Mesodermal cell (in vitro differentiated cells): ENCODE results near the gene WNK2.

Experiments used
- H3K27ac ChIP-seq: 2 replicates; pipeline ENCODE4 v1.7.0; 2013; ENCODE audit warnings: mild to moderate bottlenecking, low read depth, low read length, moderate library complexity; ENCODE audit not compliant: severe bottlenecking
- H3K36me3 ChIP-seq: 2 replicates; pipeline ENCODE4 v1.7.1; 2013; ENCODE audit warnings: mild to moderate bottlenecking, low read length, moderate library complexity; ENCODE audit not compliant: control insufficient read depth, insufficient read depth
- H3K4me1 ChIP-seq: one replicate; pipeline ENCODE4 v1.7.1; 2013; ENCODE audit warnings: mild to moderate bottlenecking, low read length; ENCODE audit not compliant: insufficient read depth, control insufficient read depth, poor library complexity, severe bottlenecking
- H3K4me3 ChIP-seq: 2 replicates; pipeline ENCODE4 v1.7.0; 2013; ENCODE audit warnings: low read length, control low read depth, mild to moderate bottlenecking; ENCODE audit not compliant: insufficient read depth, poor library complexity, severe bottlenecking; ENCODE audit errors: extremely low read depth
- H3K9me3 ChIP-seq: 2 replicates; pipeline ENCODE4 v1.7.1; 2013; ENCODE audit warnings: mild to moderate bottlenecking, low read length, moderate library complexity; ENCODE audit not compliant: control insufficient read depth
- WGBS, 2 experiments: methylation state at CpG; one replicate each; pipeline ENCODE4 v1.1.5; 2013; ENCODE audit warnings: missing lambda C conversion rate in 2 of 2; ENCODE audit not compliant: insufficient coverage in 2 of 2; 5-methylcytosine and 5-hydroxymethylcytosine counted together

Gene WNK2

GRCh38 chr9:93224591-93224990 lies 40.7 kb downstream of the WNK2 start:
- Histone ChIP-seq H3K9me3 (no peaks in the 10 kb centered on the region), H3K36me3 (no peaks in the 10 kb centered on the region), H3K27ac (no peak overlapping the region), H3K4me1 (no peaks in the 10 kb centered on the region), H3K4me3 (no peak overlapping the region)
- 53% methylated on average over 2 of the region's 2 CpGs; no CpG with 5 or more reads in 1 of the 2 experiments for WGBS, 2 experiments

- H3K4me3 ChIP-seq = no peak overlapping the region
- H3K9me3 ChIP-seq = no peaks in the 10 kb centered on the region
- no peaks in the 10 kb centered on the region for H3K4me1 ChIP-seq
- H3K27ac ChIP-seq = no peak overlapping the region
- H3K36me3 ChIP-seq = no peaks in the 10 kb centered on the region
- 92 to 97% methylated on average over 2 to 6 of the region's 7 CpGs for WGBS, 2 experiments
These were observed 41.5 kb downstream of the WNK2 start for GRCh38 chr9:93225417-93225816.

- 86 to 93% methylated on average over 6 of the region's 9 CpGs for WGBS, 2 experiments
These were observed 42.0 kb downstream of the WNK2 start for GRCh38 chr9:93225892-93226291.

GRCh38 chr9:93226819-93227218 lies 42.9 kb downstream of the WNK2 start:
- Histone ChIP-seq H3K36me3 (no peaks in the 10 kb centered on the region), H3K9me3 (no peaks in the 10 kb centered on the region), H3K4me1 (no peaks in the 10 kb centered on the region), H3K4me3 (no peak overlapping the region), H3K27ac (no peak overlapping the region)
- 67 to 91% methylated on average over 1 to 4 of the region's 5 CpGs for WGBS, 2 experiments

More at GRCh38 chr9:93225892-93226291, 42.0 kb downstream of the WNK2 start:
- Histone ChIP-seq H3K4me1 (no peaks in the 10 kb centered on the region), H3K27ac (no peak overlapping the region), H3K36me3 (no peaks in the 10 kb centered on the region), H3K4me3 (no peak overlapping the region), H3K9me3 (no peaks in the 10 kb centered on the region)

GRCh38 chr9:93228030-93228429 lies 44.1 kb downstream of the WNK2 start:
- WGBS, 2 experiments = 95 to 97% methylated on average over 6 of the region's 7 CpGs
- Histone ChIP-seq H3K36me3 (no peaks in the 10 kb centered on the region), H3K4me3 (no peak overlapping the region), H3K27ac (no peak overlapping the region), H3K9me3 (no peaks in the 10 kb centered on the region), H3K4me1 (no peaks in the 10 kb centered on the region)

GRCh38 chr9:93228453-93228852 lies 44.5 kb downstream of the WNK2 start:
- H3K9me3 ChIP-seq = no peaks in the 10 kb centered on the region
- no peak overlapping the region for H3K4me3 ChIP-seq
- no peak overlapping the region for H3K27ac ChIP-seq
- no peaks in the 10 kb centered on the region for H3K36me3 ChIP-seq
- no peaks in the 10 kb centered on the region for H3K4me1 ChIP-seq
- 88 to 91% methylated on average over 8 of the region's 8 CpGs for WGBS, 2 experiments

GRCh38 chr9:93229636-93230035 lies 45.7 kb downstream of the WNK2 start:
- Histone ChIP-seq H3K36me3 (no peaks in the 10 kb centered on the region), H3K9me3 (no peaks in the 10 kb centered on the region), H3K27ac (no peak overlapping the region), H3K4me3 (no peak overlapping the region), H3K4me1 (no peaks in the 10 kb centered on the region)
- WGBS, 2 experiments = 94% methylated on average over 14 of the region's 14 CpGs

- H3K9me3 ChIP-seq = no peaks in the 10 kb centered on the region
- H3K4me1 ChIP-seq = no peaks in the 10 kb centered on the region
- H3K27ac ChIP-seq = no peak overlapping the region
- H3K36me3 ChIP-seq = no peaks in the 10 kb centered on the region
- H3K4me3 ChIP-seq = no peak overlapping the region
- WGBS, 2 experiments = 92 to 97% methylated on average over 4 to 5 of the region's 6 CpGs
These were observed 46.2 kb downstream of the WNK2 start for GRCh38 chr9:93230185-93230584.

- no peaks in the 10 kb centered on the region for H3K36me3 ChIP-seq
- WGBS, 2 experiments = 95 to 96% methylated on average over 12 to 14 of the region's 15 CpGs
- H3K4me3 ChIP-seq = no peak overlapping the region
- H3K4me1 ChIP-seq = no peaks in the 10 kb centered on the region
- H3K9me3 ChIP-seq = no peaks in the 10 kb centered on the region
- no peak overlapping the region for H3K27ac ChIP-seq
These were observed 46.7 kb downstream of the WNK2 start for GRCh38 chr9:93230601-93231000.

- WGBS, 2 experiments = 83 to 88% methylated on average over 12 to 15 of the region's 16 CpGs
- Histone ChIP-seq H3K27ac (no peak overlapping the region), H3K4me3 (no peak overlapping the region), H3K9me3 (no peaks in the 10 kb centered on the region), H3K4me1 (no peaks in the 10 kb centered on the region), H3K36me3 (no peaks in the 10 kb centered on the region)
These were observed 47.3 kb downstream of the WNK2 start for GRCh38 chr9:93231121-93231694.

- H3K4me3 ChIP-seq = no peak overlapping the region
- H3K4me1 ChIP-seq = no peaks in the 10 kb centered on the region
- H3K36me3 ChIP-seq = no peaks in the 10 kb centered on the region
- no peak overlapping the region for H3K27ac ChIP-seq
- H3K9me3 ChIP-seq = no peaks in the 10 kb centered on the region
- WGBS, 2 experiments = 91 to 96% methylated on average over 10 of the region's 10 CpGs
These were observed 47.8 kb downstream of the WNK2 start for GRCh38 chr9:93231716-93232115.
